ENCODE data around the gene TRMT44.

Gene TRMT44

DNA sequence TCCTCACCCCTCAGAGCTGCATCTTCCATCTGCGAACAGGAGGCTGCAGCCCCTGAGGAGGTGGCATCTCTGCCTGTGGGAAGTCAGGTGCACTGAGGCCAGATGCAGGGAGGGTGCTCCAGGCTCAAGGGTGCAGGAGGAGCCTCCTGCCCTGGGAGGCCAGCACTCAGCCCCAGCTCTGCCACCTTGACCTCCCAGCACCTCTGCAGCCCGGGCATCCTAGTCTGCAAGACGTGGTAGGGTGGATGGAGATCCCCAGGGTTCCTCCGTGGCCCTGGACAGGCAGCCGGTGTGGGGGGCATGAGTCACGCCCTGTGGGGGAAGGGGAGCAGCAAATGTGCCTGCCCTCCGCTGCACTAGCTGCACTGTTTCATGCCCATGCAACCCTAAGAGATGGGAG, 64.7 kb downstream of the TRMT44 start:
- Histone ChIP-seq H3K4me1 (ENCODE audit: insufficient read depth, poor library complexity, severe bottlenecking) (no peaks in the 10 kb centered on the region), H3K4me3 (ENCODE audit: severe bottlenecking) (no peak overlapping the region), H3K27ac (ENCODE audit: poor library complexity, severe bottlenecking) (no peak overlapping the region), H3K27me3 (ENCODE audit: insufficient read depth, poor library complexity, severe bottlenecking) (no peaks in the 10 kb centered on the region), H3K9me3 (ENCODE audit: severe bottlenecking) (no peaks in the 10 kb centered on the region), H3K36me3 (ENCODE audit: low read depth) (no peaks in the 10 kb centered on the region)
- TF ChIP-seq, protein P1, sequence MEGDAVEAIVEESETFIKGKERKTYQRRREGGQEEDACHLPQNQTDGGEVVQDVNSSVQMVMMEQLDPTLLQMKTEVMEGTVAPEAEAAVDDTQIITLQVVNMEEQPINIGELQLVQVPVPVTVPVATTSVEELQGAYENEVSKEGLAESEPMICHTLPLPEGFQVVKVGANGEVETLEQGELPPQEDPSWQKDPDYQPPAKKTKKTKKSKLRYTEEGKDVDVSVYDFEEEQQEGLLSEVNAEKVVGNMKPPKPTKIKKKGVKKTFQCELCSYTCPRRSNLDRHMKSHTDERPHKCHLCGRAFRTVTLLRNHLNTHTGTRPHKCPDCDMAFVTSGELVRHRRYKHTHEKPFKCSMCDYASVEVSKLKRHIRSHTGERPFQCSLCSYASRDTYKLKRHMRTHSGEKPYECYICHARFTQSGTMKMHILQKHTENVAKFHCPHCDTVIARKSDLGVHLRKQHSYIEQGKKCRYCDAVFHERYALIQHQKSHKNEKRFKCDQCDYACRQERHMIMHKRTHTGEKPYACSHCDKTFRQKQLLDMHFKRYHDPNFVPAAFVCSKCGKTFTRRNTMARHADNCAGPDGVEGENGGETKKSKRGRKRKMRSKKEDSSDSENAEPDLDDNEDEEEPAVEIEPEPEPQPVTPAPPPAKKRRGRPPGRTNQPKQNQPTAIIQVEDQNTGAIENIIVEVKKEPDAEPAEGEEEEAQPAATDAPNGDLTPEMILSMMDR (IDR thresholded peaks at IDR 0.05; ENCODE audit: poor library complexity, severe bottlenecking), result no peak
- ATAC-seq (ENCODE audit: low read depth) (no peak), DNase-seq (ENCODE audit: low spot score) (peak; percentile 42)

DNA sequence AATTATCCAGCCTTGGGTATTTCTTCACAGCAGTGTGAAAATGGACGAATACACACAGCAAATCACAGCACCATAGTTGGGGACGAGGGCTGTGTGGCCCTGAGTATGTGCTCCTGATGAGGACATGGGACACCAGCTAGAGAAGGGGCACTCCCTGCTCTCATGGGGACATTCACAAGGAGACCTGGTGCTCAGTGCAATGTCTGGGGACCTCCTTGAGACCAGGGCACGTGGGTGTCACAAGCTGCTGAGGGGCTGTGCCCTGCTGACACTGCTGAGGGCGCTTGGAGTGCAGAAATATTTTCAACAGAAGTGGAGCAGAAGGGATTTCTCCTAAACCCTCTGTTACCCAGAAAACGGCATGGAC, 65.4 kb downstream of the TRMT44 start:
- Histone ChIP-seq H3K27me3 (ENCODE audit: insufficient read depth, poor library complexity, severe bottlenecking) (no peaks in the 10 kb centered on the region), H3K36me3 (ENCODE audit: low read depth) (no peaks in the 10 kb centered on the region), H3K4me3 (ENCODE audit: severe bottlenecking) (no peak overlapping the region), H3K27ac (ENCODE audit: poor library complexity, severe bottlenecking) (no peak overlapping the region), H3K4me1 (ENCODE audit: insufficient read depth, poor library complexity, severe bottlenecking) (no peaks in the 10 kb centered on the region), H3K9me3 (ENCODE audit: severe bottlenecking) (no peaks in the 10 kb centered on the region)
- TF ChIP-seq, protein P1 (IDR thresholded peaks at IDR 0.05; ENCODE audit: poor library complexity, severe bottlenecking), result no peak
- no peak for ATAC-seq (ENCODE audit: low read depth)
- peak; percentile 13 for DNase-seq (ENCODE audit: low spot score)

DNA sequence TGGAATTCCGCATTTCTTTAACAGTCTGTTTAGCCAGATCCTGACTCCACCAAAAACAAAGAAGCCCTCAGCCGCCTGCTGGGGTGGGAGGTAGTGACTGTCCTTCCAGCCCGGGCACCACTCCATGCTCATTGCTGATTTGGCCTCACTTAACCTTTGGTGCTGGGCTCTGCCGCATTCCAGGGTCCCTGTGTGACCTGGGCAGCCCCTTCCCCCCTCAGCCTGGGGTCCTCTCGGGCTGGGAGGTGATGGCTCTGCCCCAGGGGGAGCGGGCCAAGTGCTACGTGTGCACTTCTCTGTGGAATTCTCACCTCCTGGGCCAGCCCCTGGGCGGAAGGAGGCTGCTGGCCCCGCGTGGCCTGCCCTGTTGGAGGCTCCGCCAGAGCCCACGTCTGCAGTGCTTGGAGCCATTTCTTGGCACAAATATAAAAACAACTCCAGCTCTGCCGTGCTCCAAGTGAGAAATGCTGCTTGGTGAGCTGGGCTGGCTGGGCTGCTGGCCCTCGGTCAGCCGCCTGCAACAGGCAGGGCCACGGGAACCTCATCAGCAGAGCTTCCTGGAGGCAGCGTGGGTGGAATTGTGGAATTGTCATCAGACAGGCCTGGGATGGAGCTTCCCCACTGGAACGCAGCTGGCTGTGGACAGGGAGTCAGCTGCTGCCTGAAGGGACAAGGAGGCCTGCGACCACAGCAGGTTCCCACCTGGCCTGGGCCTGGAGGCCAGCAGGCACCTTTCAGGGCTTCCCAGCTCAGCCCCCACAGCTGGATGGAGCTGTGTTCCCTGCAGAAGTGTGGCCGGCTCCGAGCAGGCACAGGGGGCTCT, 66.0 kb downstream of the TRMT44 start:
- TF ChIP-seq, protein P1 (IDR thresholded peaks at IDR 0.05; ENCODE audit: poor library complexity, severe bottlenecking), result no peak
- no peaks in the 10 kb centered on the region for H3K4me1 ChIP-seq (ENCODE audit: insufficient read depth, poor library complexity, severe bottlenecking)
- ATAC-seq (ENCODE audit: low read depth) (no peak), DNase-seq (ENCODE audit: low spot score) (peak; percentile 42)
- no peak overlapping the region for H3K27ac ChIP-seq (ENCODE audit: poor library complexity, severe bottlenecking)
- H3K27me3 ChIP-seq (ENCODE audit: insufficient read depth, poor library complexity, severe bottlenecking), result no peaks in the 10 kb centered on the region
- no peaks in the 10 kb centered on the region for H3K36me3 ChIP-seq (ENCODE audit: low read depth)
- H3K4me3 ChIP-seq (ENCODE audit: severe bottlenecking), result no peak overlapping the region
- no peaks in the 10 kb centered on the region for H3K9me3 ChIP-seq (ENCODE audit: severe bottlenecking)

- Histone ChIP-seq H3K36me3 (ENCODE audit: low read depth) (no peaks in the 10 kb centered on the region), H3K4me1 (ENCODE audit: insufficient read depth, poor library complexity, severe bottlenecking) (no peaks in the 10 kb centered on the region), H3K27ac (ENCODE audit: poor library complexity, severe bottlenecking) (no peak overlapping the region), H3K4me3 (ENCODE audit: severe bottlenecking) (no peak overlapping the region), H3K9me3 (ENCODE audit: severe bottlenecking) (no peaks in the 10 kb centered on the region), H3K27me3 (ENCODE audit: insufficient read depth, poor library complexity, severe bottlenecking) (no peaks in the 10 kb centered on the region)
- TF ChIP-seq, protein P1 (IDR thresholded peaks at IDR 0.05; ENCODE audit: poor library complexity, severe bottlenecking), result no peak
- DNase-seq (ENCODE audit: low spot score), result peak; percentile 39
- ATAC-seq (ENCODE audit: low read depth), result no peak
These were observed 66.6 kb downstream of the TRMT44 start for GRCh38 chr4:8507196-8507570.

DNA sequence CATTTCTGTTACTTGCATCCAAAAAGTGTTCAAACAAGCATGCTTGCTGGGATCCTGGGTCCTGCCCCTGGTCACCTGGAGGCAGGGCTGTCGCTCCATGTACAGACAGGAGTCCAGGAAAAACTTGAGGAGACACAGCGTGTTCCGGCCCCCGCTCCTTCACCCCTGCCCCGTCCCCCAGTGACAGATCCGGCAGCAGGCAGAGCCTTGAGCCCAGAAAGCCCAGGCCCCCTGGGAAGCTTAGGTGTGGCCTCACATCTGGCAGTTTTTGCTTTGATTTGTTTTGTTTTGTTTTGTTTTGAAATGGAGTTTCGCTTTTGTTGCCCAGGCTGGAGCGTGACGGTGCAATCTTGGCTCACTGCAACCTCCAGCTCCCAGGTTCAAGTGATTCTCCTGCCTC, 67.0 kb downstream of the TRMT44 start:
- no peaks in the 10 kb centered on the region for H3K9me3 ChIP-seq (ENCODE audit: severe bottlenecking)
- DNase-seq (ENCODE audit: low spot score), result peak; percentile 35
- H3K36me3 ChIP-seq (ENCODE audit: low read depth), result no peaks in the 10 kb centered on the region
- H3K27me3 ChIP-seq (ENCODE audit: insufficient read depth, poor library complexity, severe bottlenecking), result no peaks in the 10 kb centered on the region
- ATAC-seq (ENCODE audit: low read depth), result no peak
- no peak overlapping the region for H3K4me3 ChIP-seq (ENCODE audit: severe bottlenecking)
- TF ChIP-seq, protein P1 (IDR thresholded peaks at IDR 0.05; ENCODE audit: poor library complexity, severe bottlenecking), result no peak
- H3K4me1 ChIP-seq (ENCODE audit: insufficient read depth, poor library complexity, severe bottlenecking), result no peaks in the 10 kb centered on the region
- no peak overlapping the region for H3K27ac ChIP-seq (ENCODE audit: poor library complexity, severe bottlenecking)
